ENCODE data around the gene MON1A.

DNA sequence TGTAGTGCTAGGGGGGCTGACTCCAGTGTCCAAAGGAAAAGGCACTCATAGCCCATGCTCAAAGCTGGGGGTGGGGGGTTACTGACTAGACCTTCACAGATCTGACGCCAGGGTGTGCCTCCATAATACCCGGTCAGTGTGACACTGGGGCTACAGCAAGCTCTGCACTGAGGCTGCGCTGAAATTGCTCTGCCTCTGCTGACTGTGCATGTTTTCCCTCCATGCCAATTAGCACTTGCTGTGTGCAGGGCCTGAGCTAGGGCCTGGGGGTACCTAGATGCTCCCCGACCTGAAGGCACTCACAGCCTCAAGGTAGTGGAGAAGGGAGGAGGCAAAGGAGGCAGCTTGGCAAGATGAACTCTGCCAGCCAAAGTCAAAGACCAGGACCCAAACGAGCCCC, 65.1 kb downstream of the MON1A start:
- TF ChIP-seq POLR2AphosphoS5 (IDR thresholded peaks at IDR 0.05; ENCODE audit: low read depth, low read length) = no peak
- TF ChIP-seq, protein P1, sequence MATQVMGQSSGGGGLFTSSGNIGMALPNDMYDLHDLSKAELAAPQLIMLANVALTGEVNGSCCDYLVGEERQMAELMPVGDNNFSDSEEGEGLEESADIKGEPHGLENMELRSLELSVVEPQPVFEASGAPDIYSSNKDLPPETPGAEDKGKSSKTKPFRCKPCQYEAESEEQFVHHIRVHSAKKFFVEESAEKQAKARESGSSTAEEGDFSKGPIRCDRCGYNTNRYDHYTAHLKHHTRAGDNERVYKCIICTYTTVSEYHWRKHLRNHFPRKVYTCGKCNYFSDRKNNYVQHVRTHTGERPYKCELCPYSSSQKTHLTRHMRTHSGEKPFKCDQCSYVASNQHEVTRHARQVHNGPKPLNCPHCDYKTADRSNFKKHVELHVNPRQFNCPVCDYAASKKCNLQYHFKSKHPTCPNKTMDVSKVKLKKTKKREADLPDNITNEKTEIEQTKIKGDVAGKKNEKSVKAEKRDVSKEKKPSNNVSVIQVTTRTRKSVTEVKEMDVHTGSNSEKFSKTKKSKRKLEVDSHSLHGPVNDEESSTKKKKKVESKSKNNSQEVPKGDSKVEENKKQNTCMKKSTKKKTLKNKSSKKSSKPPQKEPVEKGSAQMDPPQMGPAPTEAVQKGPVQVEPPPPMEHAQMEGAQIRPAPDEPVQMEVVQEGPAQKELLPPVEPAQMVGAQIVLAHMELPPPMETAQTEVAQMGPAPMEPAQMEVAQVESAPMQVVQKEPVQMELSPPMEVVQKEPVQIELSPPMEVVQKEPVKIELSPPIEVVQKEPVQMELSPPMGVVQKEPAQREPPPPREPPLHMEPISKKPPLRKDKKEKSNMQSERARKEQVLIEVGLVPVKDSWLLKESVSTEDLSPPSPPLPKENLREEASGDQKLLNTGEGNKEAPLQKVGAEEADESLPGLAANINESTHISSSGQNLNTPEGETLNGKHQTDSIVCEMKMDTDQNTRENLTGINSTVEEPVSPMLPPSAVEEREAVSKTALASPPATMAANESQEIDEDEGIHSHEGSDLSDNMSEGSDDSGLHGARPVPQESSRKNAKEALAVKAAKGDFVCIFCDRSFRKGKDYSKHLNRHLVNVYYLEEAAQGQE (IDR thresholded peaks at IDR 0.05; ENCODE audit: insufficient read depth in 1 of 2, low read depth in 2 of 2, low read length in 2 of 2) = no peak
- no peak for TF ChIP-seq TAF1 (IDR thresholded peaks at IDR 0.05; ENCODE audit: borderline replicate concordance, insufficient read depth, low read length)
- TF ChIP-seq FOXP2 (optimal IDR thresholded peaks at IDR 0.05; ENCODE audit: borderline replicate concordance, extremely low read depth, extremely low read length, insufficient read depth) = no peak
- no peak for TF ChIP-seq SIN3A (IDR thresholded peaks at IDR 0.05; ENCODE audit: borderline replicate concordance, insufficient read depth, low read length)

All from PFSK-1 (cell line).